ENCODE data around the gene NUB1.

The NUB1 gene

DNA sequence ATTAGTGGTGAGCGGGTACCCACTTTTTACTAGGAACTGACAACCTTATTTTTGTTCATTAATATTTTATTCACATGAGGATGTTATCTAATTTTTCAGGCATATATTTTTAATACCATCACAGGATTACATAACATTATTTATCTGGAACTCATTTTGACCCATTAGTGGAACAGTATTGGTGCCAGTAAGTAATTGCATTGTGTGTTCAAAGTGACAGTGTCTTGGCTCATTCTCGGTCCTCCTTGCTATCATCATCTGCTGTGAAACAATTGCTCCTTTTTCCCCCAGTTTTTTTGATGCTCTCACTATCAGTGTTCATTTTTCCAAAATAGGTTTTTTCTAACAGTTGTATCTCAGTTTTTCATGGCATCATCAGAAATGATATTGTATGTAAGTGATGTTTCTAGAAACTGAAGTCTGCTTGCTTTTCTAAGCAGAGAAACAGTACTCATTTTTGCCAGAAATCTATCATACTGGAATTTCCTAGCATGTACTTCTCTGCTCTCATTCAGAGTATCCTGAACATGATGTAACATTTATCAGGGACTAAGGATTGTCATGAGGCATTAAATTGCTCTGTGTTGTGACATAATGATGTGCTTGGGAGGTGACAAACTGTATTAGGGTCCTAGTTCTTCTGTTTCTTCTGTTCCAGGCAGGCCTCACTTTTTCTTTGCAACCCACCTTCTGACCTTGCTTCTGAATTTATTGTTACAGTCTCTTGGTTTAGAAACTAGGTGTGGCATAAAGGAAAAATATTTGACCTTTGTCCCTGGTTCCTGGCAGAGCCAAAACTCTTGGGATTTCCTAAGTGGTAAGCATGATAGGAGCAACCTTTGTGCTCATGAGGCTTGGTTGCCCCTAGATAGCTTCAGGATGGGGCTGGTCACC lies 4.2 kb downstream of the NUB1 start:
- no peak for DNase-seq (ENCODE audit: low read depth)

- DNase-seq (ENCODE audit: low read depth): no peak
Observed at GRCh38 chr7:151346470-151346769, 4.8 kb downstream of the NUB1 start.

- DNase-seq (ENCODE audit: low read depth): no peak
Observed at GRCh38 chr7:151347200-151347599, 5.6 kb downstream of the NUB1 start.

DNA sequence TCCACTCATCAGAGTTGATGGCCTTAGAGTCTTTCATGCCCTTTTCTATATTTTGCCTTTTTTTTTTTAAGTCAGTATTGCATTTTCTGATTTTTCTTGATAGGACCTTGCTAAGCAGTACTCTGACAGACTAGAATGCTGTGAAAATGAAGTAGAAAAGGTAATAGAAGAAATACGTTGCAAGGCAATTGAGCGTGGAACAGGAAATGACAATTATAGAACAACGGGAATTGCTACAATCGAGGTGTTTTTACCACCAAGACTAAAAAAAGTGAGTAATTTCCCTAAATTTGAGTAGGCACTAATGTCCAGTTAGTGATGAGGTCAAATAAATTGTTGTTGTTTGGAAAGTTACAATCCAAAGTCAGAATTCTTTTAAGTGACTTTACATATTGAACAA lies 7.4 kb downstream of the NUB1 start:
- DNase-seq (ENCODE audit: low read depth): no peak

- no peak for DNase-seq (ENCODE audit: low read depth)
Observed at GRCh38 chr7:151349507-151349853, 7.9 kb downstream of the NUB1 start.

- no peak for DNase-seq (ENCODE audit: low read depth)
Observed at GRCh38 chr7:151351027-151351426, 9.4 kb downstream of the NUB1 start.

- DNase-seq (ENCODE audit: low read depth): peak; percentile 28
Observed at GRCh38 chr7:151351967-151352366, 10.4 kb downstream of the NUB1 start.

GRCh38 chr7:151352512-151352911 lies 10.9 kb downstream of the NUB1 start:
- DNase-seq (ENCODE audit: low read depth): no peak

- no peak for DNase-seq (ENCODE audit: low read depth)
Observed at GRCh38 chr7:151361193-151361959, 19.8 kb downstream of the NUB1 start.

- DNase-seq (ENCODE audit: low read depth): no peak
Observed at GRCh38 chr7:151363182-151363581, 21.6 kb downstream of the NUB1 start.

DNA sequence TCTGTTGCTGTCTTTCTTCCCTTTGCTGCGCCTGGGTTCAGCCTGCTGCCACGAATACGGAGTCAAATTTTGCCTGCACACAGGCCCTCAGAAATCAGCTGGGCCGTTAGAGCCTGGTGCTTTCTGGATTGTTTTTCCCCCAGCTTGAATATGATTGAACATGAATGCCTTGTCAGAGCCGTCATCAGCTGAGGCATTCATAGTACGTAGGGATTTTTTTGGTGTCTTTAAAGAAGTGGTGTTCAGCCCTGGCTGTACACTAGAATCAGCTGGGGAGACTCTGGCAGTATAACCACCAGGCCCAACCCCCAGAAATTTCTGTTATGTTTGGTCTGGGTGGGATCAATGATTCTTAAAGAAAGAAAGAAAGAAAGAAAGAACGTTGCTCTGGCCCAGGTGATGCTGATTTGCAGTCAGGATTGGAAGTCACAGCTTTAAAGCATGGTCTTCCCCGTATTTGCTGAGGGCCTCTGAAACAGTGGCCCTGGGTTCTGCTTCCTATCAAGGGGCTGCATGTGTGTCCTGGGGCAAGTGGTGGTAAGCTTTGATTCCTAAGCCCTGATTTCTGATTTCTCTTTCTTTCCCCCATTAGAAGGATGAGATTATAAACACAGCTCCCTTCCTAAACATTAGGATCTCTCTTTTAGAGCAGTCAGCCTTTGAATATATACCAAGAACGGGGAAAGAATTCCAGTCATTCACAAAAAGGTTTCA lies 24.7 kb downstream of the NUB1 start:
- no peak for DNase-seq (ENCODE audit: low read depth)

DNA sequence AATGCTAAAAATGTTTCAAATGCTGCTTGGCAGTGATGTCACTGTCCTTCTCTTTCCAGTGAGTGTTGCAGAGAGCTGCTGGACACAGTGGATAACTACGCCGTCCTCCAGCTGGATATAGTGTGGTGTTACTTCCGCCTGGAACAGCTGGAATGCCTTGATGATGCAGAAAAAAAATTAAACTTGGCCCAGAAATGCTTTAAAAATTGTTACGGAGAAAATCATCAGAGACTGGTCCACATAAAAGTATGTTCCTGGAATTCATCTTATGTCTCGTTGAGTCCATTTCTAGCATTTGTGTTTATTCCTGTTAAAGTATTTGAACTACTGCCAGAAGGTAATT lies 25.2 kb downstream of the NUB1 start:
- DNase-seq (ENCODE audit: low read depth): no peak

DNA sequence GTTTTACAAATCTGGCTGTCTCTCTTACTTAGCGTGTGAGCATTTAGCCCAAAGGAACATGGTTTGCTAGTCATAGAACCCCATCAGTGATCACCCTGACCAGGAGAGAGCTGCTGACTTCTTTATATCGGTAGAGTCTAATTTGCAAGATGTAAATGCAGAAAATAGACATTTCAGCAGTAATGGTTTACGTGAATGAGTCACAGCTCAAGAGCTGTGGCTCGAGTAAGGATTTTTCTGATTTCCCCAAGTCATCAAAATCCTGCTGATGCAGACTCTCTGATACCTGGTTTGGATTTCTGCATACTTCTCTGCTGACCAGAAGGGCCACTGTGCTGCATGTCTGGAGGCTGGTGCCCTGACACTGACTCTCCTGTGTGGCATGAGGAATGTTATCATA lies 25.7 kb downstream of the NUB1 start:
- DNase-seq (ENCODE audit: low read depth): no peak

- DNase-seq (ENCODE audit: low read depth): peak; percentile 56
Observed at GRCh38 chr7:151368136-151368571, 26.5 kb downstream of the NUB1 start.

GRCh38 chr7:151371266-151371665 lies 29.7 kb downstream of the NUB1 start:
- no peak for DNase-seq (ENCODE audit: low read depth)

DNA sequence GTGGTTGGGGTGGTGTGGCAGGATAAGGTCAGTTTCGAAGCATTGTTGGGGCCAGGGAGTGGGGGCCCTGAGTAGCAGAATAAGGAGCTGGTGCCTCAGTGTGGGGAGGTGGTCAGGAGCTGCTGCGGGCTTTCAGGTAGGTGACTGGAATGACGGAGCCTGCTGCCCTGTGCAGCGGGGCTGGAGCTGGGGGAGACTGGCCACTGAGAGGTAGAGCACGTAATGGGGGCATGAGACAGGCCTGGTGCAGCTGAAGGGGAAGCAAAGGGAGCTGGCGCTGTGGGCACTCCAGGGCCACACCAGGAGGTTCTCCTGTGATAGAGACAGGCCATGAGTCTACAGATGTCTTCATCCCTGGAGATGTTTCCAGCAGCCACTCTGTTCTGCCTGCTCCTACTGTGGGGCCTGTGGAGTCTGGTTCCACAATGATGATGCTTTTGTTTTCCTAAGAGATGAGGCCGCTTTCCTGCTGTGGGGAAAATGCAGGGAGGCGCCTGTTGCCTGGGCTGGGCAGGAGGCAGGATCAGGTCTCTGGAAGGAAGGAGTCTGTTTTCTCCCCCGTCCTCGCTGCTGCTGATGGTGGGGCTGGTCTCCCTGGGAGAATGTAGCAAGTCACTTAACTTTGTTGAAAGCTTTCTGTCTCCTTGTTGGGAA lies 31.1 kb downstream of the NUB1 start:
- no peak for DNase-seq (ENCODE audit: low read depth)

DNA sequence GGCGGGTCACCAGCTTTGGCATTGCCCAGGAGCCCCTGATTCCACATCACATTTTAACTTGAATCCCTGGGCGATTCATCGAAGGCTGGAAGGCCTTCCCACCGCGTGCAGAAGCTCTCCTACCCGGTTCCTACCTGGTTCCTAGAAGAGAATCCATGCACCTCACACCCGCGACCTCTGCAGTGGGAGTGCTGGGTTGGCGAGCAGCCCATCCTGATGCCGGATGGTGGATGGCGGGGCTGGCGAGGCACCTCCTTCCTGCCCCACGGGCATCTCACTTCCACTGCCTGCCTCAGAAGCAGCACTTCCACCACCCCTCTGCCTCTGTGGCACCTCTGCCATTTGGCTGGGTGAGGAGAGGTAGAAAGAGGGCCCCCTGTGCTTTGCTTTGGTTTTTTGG lies 32.0 kb downstream of the NUB1 start:
- no peak for DNase-seq (ENCODE audit: low read depth)

GRCh38 chr7:151374139-151374538 lies 32.5 kb downstream of the NUB1 start:
- no peak for DNase-seq (ENCODE audit: low read depth)

GRCh38 chr7:151374726-151375125 lies 33.1 kb downstream of the NUB1 start:
- DNase-seq (ENCODE audit: low read depth): no peak

DNA sequence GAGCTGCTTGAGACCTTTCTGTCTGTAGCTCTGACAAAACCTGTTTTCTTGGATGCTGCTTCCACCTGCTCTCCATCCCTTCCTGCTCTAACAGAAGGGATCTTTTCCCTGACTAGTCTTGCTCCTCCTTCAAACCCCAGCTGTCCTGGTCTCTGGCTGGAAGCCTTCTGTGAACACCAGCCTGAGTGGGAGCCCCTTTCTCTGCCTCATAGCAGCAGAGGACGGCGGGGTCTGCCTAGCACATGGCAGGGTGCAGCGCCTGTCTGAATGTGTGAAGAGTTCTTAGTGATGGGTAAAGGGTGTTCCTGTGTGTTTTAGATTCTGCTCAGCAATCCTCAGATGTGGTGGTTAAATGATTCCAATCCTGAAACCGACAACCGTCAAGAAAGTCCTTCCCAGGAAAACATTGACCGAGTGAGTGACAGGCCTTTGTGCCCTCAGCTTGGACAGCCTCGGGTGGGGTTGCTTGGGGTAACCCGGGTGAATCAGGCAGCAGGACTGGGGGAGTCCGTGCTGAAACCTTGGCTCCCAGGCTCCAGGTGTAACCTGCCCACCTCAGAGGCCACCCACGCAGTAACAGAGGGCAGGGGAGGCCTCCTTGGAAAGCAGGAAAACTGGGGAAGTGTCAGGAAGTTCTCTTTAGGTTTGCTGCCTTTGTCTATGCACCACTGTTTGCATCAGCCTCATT lies 34.1 kb downstream of the NUB1 start:
- DNase-seq (ENCODE audit: low read depth): no peak

DNA sequence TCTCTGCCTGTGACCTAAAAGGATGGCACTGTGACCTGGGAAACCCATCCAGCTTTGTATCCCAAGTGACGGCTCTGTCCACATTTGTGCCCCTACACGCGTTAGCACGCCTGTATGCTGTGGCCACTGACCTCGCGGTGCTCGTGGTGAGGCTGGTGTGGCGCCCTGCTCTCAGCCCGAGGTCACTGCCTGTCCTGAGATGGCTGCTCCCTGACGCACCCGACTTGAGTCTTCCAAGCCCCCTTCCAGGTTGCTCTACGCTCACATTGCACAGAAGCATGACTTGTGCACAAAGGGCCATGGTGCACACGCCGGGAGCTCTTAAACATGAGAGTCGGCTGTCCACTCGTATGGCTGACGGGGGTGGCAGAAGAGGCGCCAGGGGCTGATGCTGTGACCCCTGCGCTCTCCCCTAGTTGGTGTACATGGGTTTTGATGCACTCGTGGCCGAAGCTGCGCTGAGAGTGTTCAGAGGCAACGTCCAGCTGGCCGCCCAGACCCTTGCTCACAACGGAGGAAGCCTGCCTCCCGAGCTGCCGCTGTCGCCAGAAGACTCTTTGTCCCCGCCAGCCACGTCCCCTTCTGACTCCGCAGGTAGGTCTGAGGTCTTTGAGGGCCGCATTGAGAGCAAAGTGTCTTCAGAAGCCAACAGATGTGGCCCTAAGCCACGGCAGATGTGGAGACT lies 34.7 kb downstream of the NUB1 start:
- DNase-seq (ENCODE audit: low read depth): no peak
